Activated CD4-positive, alpha-beta T cell treated with anti-CD3 and anti-CD28 coated beads, Interleukin-2, amount 50 U/mL, for 1 hour (primary cell): ENCODE measurements around the gene CNTN1.

ENCODE experiments used
- DNase-seq: peaks from one replicate; pipeline ENCODE4 v3.0.0-alpha.2; 2020

CNTN1 gene

DNA sequence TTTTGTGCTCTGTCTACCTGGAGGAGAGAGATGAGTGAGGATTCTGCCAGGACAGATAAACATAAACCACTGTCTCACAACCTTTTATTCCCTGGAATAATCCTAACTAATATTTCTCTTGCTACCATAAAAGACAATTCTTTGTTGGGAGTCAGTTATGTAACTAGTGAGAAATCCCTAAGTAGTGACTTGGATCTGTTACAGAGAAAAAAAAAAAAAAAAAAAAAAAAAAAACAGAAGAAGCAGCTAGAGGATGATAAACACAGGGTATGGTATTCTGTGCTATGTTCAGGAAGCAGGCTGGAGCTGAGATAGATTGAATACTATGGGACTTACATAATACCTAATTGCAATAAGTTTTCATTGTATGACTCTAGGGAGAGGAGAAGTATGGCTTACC, 178.7 kb downstream of the CNTN1 start:
- DNase-seq: no peak

GRCh38 chr12:40874868-40875267, 182.6 kb downstream of the CNTN1 start:
- DNase-seq: no peak

DNA sequence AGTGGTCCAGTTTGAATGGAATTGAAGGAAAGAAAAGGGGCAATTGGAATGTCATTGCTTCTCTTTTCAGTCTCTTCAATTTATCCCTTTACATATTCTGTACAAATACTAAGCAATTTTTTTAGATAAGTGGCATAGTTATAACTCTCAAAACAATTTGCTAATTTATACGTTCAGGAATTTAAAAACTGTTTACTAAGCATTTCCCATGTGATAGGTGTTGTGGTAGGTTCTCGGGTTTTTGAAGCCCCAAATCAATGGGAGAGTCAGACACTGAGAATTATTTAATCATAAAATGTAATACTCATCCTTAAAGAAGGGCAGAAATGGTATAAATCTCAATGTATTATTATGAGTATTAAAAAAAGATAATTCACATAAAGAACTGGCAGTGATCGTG, 197.1 kb downstream of the CNTN1 start:
- no peak for DNase-seq

GRCh38 chr12:40892528-40892927, 200.3 kb downstream of the CNTN1 start:
- no peak for DNase-seq

DNA sequence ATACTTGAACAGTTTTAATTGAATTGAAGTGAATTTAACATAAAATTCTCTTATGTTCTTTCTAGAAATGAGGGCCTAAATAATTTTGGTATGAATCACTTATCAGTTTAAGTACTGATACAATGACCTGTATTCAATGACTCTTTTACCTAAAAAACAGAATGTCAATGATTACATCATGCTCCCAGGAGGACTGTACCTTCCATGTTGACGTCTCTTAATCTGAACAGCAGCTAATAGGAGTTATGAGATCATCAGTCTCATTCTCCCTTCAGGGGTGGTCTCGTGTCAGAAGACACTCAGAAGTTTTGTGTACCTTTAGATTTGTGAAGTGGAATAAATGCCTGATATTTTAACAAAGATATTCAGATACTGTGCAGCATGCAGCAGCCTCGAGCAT, 206.3 kb downstream of the CNTN1 start:
- DNase-seq: no peak

- no peak for DNase-seq
Measured at GRCh38 chr12:40903040-40903439, 210.8 kb downstream of the CNTN1 start.

GRCh38 chr12:40907115-40907527, 214.9 kb downstream of the CNTN1 start:
- no peak for DNase-seq

GRCh38 chr12:40911676-40912075, 219.4 kb downstream of the CNTN1 start:
- no peak for DNase-seq

DNA sequence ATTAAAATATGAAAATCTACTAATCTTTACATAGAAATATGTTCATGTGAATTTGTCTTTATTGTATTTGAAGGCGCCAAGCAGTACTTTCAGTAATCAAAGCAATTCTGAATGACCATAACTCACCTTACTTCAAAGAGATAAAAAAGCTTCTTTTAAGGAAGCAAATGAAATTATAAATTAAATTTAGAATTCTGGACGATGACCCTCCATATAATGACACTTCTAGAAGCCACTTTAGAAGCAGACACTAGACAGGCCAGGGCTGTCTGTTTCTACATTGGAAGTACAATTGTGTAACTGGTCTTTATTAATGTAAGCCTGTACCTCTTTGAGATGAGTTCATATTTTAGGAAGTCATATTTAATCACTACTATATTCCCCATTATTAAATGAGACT, 222.9 kb downstream of the CNTN1 start:
- no peak for DNase-seq

GRCh38 chr12:40917561-40917960, 225.3 kb downstream of the CNTN1 start:
- DNase-seq: no peak

- DNase-seq: no peak
Measured at GRCh38 chr12:40921563-40922163, 229.4 kb downstream of the CNTN1 start.

GRCh38 chr12:40937891-40938290, 245.7 kb downstream of the CNTN1 start:
- DNase-seq: no peak

DNA sequence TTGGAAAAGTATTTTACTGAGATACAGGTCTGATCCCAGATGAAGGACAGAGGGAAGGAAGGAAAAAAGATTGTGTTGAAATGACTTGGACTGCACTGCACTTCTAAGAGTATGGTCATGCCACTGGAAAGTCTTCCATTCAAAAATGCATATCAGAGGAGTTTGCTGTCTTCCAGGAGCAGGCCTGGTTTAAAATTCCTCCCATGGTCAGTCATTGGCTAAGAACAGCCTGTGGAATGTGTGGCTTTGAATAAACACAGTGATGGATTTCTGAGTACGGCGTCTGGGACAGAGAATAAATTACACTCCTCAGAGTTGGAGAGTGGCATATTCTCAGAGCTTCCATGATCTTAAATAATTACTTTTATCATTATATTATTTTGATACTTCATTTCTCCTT, 250.1 kb downstream of the CNTN1 start:
- DNase-seq: no peak

DNA sequence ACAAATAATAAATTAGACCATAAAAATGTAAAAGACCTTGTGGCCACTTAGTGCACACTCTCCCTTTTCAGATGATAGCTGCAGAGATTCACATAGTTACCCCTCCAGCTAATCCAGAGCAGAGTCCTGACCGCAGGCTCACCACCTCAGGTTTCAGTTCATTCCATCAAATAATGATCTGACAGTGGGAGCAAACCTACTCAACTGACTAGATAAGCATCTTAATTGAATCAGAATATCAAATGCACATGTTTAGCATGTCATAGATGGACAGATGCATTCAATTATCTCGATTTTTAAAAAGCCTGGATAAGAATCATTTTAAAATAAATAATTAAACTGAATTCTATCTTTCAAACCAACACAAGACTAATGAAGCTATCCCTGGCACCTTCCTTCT, 253.5 kb downstream of the CNTN1 start:
- DNase-seq: no peak

GRCh38 chr12:40946612-40947194, 254.5 kb downstream of the CNTN1 start:
- DNase-seq: no peak

- no peak for DNase-seq
Measured at GRCh38 chr12:40947797-40948196, 255.6 kb downstream of the CNTN1 start.

DNA sequence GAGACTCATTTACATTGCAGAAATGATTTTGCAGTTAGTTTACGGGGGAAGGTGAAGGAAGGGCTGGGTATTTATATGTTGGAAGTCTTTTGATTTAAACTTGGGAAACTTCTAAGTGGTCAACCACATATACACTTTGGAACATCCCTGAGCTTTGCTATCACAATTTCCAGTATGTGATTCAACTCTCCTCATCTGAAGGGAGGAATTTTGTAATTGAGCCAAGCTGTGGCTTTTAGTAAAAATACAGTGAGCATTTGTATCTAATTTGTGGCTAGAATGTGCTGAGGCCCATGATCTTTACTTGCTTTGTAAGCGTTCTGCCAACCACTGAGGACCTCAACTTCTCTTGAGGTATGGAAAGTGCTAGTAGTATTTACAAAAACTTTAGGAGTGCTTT, 260.8 kb downstream of the CNTN1 start:
- DNase-seq: no peak

GRCh38 chr12:40957417-40957816, 265.2 kb downstream of the CNTN1 start:
- DNase-seq: no peak

GRCh38 chr12:40959041-40959440, 266.8 kb downstream of the CNTN1 start:
- DNase-seq: no peak

DNA sequence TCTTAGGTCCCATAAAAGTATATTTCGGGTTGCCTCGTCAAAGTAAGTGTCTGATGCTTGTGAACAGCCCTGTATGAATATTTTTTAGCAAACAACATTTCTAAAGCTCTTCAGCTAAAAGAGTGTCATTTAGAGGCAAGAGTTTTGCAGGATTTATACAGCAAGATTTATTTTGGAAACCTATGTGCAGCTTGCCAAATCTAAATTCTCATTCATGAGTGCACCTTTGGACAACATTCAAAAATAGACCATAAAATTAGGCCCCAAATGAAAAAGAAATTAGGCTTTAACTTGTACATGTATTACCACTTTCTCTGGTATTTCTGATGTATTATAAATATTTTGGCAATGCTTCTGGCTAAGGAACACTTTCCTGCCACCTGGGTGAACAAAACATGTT, 271.5 kb downstream of the CNTN1 start:
- DNase-seq: no peak

- DNase-seq: no peak
Measured at GRCh38 chr12:40969796-40970195, 277.6 kb downstream of the CNTN1 start.

DNA sequence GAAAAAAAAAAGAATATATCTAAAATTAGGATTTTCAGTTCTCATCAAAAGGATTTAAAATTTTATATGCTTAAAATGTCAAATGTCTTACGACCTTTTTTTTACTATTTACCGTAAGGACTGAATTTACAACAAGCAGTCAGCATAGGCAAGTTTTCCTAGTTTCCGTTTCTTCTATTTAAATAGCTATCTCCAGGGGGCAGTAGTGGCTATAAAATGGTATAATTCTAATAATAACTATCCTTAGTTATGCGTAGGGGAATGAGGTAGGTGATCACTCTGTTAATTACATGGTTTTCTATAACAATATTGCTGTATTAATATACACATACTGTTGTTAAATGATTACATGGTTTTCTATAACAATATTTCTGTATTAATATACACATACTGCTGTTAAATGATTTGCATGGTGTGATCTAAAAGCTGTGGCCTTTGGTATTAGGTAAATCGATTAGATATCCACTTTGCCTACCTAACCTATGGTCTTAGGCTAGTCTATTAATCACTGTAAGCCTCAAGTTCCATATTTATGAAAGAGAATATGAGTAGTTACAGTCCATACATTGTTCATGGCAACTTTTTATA, 278.2 kb downstream of the CNTN1 start:
- no peak for DNase-seq

GRCh38 chr12:40971911-40972310, 279.7 kb downstream of the CNTN1 start:
- no peak for DNase-seq

DNA sequence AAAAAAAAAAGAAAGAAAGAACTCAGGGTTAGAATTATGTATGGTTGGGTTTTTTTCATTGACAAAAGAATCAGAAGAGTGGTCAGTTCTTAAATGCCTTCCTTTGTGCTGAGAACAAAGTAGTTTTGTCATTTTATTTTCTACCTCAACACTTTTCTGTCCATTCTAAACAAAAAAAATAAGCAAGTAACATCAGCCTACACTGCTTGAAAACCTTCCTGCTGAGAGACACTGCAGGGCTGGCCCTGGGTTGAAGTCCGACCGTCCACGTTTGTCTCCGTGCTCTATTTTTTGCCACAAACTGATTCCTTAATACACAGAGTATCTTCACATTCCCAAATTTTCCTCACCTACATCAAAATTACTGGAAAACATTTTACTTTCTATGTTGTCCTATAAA, 284.3 kb downstream of the CNTN1 start:
- DNase-seq: no peak

- no peak for DNase-seq
Measured at GRCh38 chr12:40980427-40980961, 288.3 kb downstream of the CNTN1 start.
